GM19467 (cell line): ENCODE results near the gene LRP1B.
"Not testable (repeated sequence)": the region's sequence is repeated elsewhere in the genome, so short reads cannot be mapped to it uniquely, and the experiment has no call there.

Experiments
- ATAC-seq: cut with Tn5 transposase; IDR thresholded peaks from one replicate; pipeline ENCODE4 v1.9.1; 2021; ENCODE audit warnings: mild to moderate bottlenecking, moderate library complexity; ENCODE audit not compliant: unreplicated experiment

The LRP1B gene

DNA sequence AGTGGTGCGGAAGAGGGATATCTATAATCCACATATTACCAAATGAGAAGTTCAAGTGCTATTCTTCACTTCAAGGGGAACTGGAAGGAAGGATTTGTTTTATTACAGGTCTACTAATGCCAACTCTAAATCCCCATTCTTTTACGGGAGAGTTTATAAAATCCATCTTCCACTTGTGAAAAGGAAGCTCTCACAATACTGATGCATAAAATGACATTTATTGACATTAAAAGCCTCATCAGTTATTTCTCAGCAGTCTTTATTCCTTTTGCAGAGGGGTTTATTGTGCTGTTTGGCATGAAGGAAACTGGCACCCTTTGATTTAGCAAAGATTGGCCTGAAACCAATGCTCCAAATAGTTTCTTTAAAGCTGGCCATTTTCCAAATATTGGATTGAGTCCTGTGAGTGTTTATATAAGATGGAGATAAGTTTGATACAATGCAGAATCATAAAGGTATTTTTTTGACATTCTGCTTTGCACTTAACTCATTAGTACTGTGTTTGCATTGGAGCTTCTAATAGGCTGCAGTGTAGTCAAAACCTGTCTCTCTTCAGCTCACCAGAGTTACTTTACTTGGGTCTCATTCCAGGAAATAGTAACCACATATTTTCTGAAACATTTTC lies 26.6 kb downstream of the LRP1B start:
- no peak for ATAC-seq

- ATAC-seq: no peak
Observed at GRCh38 chr2:142100970-142101369, 29.8 kb downstream of the LRP1B start.

DNA sequence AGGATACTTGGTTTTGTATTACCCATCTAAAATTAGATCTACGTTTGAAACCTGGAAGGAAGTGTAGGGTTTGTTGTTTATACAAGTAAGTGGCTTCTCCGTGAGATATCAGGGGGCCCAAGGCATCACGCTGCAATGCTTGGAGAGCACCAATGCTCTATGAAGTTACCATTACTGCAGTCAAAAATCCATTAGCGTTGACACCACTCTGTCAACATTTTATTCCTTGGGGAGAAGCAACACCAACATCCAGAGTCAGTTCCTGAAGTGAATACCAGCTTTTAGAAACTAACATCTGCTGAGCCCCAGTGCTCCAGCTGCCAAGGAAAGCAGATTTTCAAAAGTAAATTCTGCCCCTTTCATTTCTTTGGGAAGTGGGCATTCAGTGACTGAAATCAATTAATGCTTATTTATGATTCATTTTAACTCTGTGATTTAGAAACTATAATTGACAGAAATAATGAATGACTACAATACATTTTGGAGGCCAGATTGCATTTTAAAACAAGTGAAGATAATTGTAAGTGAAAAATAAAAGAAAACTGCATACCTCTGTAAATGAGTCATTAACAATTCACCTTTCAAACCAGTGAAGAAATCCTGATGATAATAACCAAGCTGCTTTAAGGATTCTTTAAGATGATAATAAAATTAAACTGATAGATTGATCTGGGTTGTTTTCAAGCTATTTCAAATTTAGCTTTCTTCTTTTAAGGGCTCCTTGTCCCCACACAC lies 30.5 kb downstream of the LRP1B start:
- ATAC-seq: no peak

DNA sequence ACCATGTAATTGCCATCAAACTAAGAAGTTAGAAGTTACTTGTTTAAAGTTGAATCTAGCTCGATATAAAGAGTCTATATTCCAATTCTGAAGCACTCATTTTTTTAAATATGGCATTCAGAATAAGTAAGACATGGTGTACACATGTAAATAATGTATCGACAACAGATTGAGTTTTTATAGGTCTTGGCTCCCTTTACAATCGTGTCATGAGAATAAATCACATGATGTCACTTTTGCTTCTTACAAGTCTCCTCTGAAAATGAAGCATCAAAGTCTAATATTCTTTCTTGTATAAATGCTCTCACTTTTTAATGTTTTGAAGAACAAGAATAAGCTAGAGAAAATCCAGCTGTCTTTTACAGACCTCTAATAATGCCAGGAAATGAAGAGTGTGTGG lies 33.1 kb downstream of the LRP1B start:
- ATAC-seq: no peak

- ATAC-seq: no peak
Observed at GRCh38 chr2:142095647-142096046, 35.2 kb downstream of the LRP1B start.

DNA sequence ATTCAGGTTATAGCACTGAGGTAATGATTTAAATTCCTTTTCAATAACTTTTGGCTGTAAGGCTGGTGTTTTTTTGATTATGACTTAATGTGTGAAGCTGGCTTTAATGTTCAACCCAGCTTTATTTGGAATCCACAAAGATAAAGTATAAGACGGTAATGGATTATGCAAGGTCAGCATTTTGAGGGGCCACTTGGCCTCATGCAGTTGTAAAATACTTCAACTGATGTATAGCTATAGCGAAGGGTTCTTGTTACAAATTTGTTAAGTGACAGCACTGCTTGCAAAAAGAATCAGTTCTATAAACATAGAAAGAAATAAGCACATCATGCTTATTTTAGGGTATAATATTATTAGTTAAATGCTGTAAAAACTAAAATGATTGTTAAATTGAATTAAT lies 36.6 kb downstream of the LRP1B start:
- ATAC-seq: no peak

GRCh38 chr2:142088058-142088568 lies 42.7 kb downstream of the LRP1B start:
- ATAC-seq: no peak

GRCh38 chr2:142087585-142087984 lies 43.2 kb downstream of the LRP1B start:
- ATAC-seq: not testable (repeated sequence)

GRCh38 chr2:142082368-142082767 lies 48.4 kb downstream of the LRP1B start:
- no peak for ATAC-seq

- no peak for ATAC-seq
Observed at GRCh38 chr2:142076317-142076716, 54.5 kb downstream of the LRP1B start.

DNA sequence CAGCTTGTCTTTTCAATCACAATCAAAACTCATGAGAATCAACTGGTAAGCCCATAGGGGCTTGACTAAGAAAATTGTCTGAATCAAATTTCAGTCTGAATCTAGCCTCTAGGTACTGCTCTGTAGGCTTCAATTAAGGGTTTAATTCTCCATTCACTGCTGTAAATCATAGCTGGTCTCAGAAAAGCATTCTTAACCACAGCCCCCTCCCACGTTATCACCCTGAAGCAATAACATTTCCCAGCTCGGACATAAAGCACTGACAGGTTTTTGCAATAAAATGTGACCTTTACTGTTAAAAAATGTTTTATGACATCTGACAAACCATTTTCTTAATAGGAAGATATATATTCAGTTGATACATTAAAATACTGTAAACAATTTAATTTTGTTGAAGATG lies 55.0 kb downstream of the LRP1B start:
- ATAC-seq: no peak

DNA sequence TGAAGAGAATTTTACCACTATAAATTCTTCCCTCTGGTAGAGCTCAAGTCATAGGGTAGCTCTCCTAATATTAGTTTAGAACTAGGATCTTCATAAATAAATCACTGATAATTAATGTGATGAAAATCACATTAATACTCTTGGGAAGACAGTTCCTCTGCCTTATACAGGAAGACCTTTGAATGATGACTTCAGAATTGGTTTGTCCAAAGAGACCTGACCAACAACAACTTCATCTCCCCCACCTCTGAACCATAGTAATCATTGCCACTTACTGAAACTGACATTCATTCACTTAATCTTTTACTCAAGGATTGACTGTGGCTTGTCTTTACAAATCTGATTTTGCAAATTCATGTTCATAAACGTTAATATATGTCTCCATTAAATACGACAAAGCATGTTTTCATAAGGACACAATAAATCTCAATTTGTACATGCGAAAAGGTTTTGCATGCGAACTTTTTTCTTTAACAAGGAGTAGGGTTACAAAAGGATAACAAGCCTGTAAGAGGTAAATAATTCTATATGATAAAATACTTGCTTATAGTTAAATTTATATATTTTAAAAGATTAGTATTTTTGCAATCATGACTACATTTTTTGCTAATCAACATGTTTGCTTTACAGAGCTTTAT lies 61.4 kb downstream of the LRP1B start:
- ATAC-seq: no peak

DNA sequence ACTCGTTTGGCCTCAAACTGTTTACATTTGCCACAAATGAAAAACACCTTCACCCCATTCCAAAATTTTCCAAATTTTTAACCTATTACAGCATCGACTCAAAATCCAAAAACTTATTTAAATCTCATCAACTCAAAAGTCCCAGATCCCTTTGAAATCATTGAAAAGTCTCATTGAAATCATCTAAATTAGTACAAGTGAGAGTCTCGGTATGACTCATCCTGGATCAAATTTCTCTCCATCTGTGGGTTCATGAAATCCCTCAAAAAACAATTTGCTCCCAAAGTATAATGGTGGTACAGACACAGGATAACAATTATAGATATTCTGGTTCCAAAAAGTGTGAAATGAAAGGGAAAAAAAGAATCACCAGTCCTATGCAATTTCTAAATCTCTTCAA lies 65.1 kb downstream of the LRP1B start:
- no peak for ATAC-seq

DNA sequence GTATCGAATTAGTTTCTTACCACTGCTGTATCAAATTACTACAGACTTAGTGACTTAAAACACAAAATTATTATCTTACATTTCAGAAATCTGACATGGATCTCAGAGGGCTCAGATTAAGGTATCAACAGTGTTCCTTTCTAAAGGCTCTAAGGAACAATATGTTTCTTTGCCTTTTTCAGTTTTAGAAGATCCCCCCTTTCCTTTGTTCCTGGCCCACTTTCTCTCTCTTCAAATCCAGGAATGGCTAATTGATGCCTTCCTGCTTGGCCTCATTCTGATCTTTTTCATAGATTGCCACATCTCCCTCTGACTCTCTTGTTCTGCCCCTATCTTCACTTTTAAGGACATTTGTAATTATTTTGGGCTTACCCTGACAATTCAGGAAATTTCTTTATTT lies 65.7 kb downstream of the LRP1B start:
- no peak for ATAC-seq

DNA sequence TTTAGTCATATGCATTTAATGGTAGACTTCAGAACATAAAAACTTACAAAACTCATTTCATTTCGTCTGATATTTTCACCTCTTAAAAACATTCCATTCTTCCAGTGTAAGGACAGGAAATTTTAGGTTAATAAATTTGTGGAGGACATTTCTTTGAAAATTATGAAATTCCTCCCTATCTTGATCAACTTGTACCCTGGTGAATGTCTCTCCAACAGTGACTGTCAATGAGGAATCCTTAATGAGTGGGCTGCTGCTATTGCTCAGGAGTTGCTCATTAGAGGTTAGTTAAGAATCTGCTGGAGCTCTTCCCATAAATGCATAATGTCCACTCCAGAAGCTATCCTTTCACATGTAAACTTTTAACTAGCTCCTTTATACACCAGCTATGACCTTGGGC lies 69.1 kb downstream of the LRP1B start:
- no peak for ATAC-seq

DNA sequence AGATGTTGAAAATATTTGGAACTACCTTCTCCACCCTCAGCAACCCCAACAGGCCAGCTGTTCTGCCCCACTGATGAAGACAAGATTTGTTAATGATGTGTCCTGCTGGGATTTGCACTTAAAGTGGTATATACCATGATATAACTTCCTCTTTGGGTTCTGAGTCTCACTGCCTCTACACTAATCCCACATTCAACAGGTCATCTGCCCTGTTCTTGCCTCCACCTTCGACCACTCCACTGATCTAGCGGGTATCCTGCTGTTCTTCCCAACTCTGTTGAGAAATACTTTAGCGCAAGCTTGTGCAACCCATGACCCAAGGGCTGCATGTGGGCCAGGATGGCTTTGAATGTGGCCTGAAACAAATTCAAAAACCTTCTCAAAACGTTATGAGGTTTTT lies 72.7 kb downstream of the LRP1B start:
- no peak for ATAC-seq

- ATAC-seq: no peak
Observed at GRCh38 chr2:142056784-142057183, 74.0 kb downstream of the LRP1B start.

GRCh38 chr2:142052220-142052863 lies 78.5 kb downstream of the LRP1B start:
- ATAC-seq: no peak

GRCh38 chr2:142048581-142048980 lies 82.2 kb downstream of the LRP1B start:
- ATAC-seq: no peak

DNA sequence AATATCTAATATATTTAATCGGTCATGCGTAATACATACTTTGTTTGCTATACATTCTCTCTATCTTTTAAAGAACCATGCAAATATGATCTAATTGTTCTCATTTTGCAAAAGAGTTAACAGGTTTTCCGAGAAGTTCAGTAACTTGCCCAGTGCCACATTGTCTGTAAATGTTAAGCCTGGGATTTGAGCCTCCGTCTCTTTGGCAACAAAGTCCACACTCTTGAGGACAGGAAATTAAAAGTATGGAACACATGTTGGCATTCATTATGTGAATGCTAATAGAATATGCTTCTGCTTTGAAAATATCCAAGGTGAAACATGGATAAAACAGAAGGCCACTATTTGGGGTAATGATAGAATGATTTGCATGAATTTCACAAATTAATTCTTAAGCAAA lies 85.2 kb downstream of the LRP1B start:
- ATAC-seq: no peak

DNA sequence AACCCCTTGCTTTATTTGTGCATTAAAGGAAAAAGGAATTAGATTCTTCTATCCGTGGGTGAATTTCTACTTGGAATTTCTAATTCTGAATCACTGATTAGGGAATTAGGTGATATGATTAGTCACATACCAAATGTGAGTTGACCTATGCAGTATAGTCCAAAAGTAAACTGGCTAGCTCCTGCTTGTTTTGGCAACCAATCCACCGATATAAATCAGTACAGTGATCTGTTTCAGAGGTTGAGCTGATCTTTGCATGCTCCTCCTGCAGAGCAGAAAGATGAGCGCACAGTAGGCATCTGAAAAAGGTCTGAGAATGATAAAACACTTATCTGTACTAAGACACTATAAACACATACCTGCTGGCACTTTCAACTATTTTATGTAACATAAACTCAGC lies 86.6 kb downstream of the LRP1B start:
- ATAC-seq: no peak
